Neural crest cell (in vitro differentiated cells): ENCODE data around the gene KCTD17. TPM values are rescaled to one million over a fixed set of nuclear protein-coding genes. Genes with fewer than 3 reads are reported as not detected.

Source experiments
- DNase-seq: peaks from one replicate; pipeline ENCODE4 v3.0.0; 2021; ENCODE audit warnings: low read depth, mixed read lengths, low spot score
- H3K27ac Mint-ChIP-seq: one replicate; pipeline ENCODE4 v1.8.0; 2021; ENCODE audit warnings: mild to moderate bottlenecking, mixed read lengths; ENCODE audit not compliant: unreplicated experiment
- H3K27me3 Mint-ChIP-seq: 2 replicates; pipeline ENCODE4 v1.8.0; 2021; ENCODE audit warnings: low read depth, mild to moderate bottlenecking, mixed read lengths
- H3K36me3 Mint-ChIP-seq: 2 replicates; pipeline ENCODE4 v1.8.0; 2021; ENCODE audit warnings: low read depth, mild to moderate bottlenecking, mixed read lengths
- H3K4me1 Mint-ChIP-seq: 2 replicates; pipeline ENCODE4 v1.8.0; 2021; ENCODE audit warnings: mixed read lengths
- H3K4me3 Mint-ChIP-seq: one replicate; pipeline ENCODE4 v1.8.0; 2021; ENCODE audit warnings: mild to moderate bottlenecking, mixed read lengths
- H3K9me3 Mint-ChIP-seq: 2 replicates; pipeline ENCODE4 v1.8.0; 2021; ENCODE audit warnings: mixed read lengths
- total RNA-seq: library from RNA; stranded (reverse); gene quantifications from 2 replicates; pipeline ENCODE4 v1.2.1, GENCODE V29; 2021
- TF ChIP-seq, protein P1 (sequence below): fragments of 200-600 bp; sonication (generic); conservative IDR thresholded peaks from 2 replicates; pipeline ENCODE4 v1.5.0; 2021; ENCODE audit warnings: antibody characterized with exemption, mild to moderate bottlenecking

The KCTD17 gene
- total RNA-seq, 1 donor from 2014 or later, result 95.8 TPM

GRCh38 chr22:37052386-37053309 lies 1.1 kb downstream of the KCTD17 start:
- H3K4me1 Mint-ChIP-seq, result peaks cover 8% of the 10 kb centered on the region
- H3K4me3 Mint-ChIP-seq, result peak overlapping the region; percentile 86
- no peak for DNase-seq
- no peaks in the 10 kb centered on the region for H3K27me3 Mint-ChIP-seq
- H3K27ac Mint-ChIP-seq, result peak overlapping the region; percentile 14
- no peaks in the 10 kb centered on the region for H3K9me3 Mint-ChIP-seq
- H3K36me3 Mint-ChIP-seq, result peaks cover 4% of the 10 kb centered on the region
- TF ChIP-seq, protein P1, sequence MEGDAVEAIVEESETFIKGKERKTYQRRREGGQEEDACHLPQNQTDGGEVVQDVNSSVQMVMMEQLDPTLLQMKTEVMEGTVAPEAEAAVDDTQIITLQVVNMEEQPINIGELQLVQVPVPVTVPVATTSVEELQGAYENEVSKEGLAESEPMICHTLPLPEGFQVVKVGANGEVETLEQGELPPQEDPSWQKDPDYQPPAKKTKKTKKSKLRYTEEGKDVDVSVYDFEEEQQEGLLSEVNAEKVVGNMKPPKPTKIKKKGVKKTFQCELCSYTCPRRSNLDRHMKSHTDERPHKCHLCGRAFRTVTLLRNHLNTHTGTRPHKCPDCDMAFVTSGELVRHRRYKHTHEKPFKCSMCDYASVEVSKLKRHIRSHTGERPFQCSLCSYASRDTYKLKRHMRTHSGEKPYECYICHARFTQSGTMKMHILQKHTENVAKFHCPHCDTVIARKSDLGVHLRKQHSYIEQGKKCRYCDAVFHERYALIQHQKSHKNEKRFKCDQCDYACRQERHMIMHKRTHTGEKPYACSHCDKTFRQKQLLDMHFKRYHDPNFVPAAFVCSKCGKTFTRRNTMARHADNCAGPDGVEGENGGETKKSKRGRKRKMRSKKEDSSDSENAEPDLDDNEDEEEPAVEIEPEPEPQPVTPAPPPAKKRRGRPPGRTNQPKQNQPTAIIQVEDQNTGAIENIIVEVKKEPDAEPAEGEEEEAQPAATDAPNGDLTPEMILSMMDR, result no peak

- H3K4me3 Mint-ChIP-seq, result peak overlapping the region; percentile 86
- H3K27ac Mint-ChIP-seq, result no peak overlapping the region
- DNase-seq, result no peak
- H3K4me1 Mint-ChIP-seq, result peaks cover 8% of the 10 kb centered on the region
- no peaks in the 10 kb centered on the region for H3K27me3 Mint-ChIP-seq
- no peaks in the 10 kb centered on the region for H3K9me3 Mint-ChIP-seq
- peaks cover 4% of the 10 kb centered on the region for H3K36me3 Mint-ChIP-seq
- TF ChIP-seq, protein P1, result no peak
These were observed 1.9 kb downstream of the KCTD17 start for GRCh38 chr22:37053310-37054055.

DNA sequence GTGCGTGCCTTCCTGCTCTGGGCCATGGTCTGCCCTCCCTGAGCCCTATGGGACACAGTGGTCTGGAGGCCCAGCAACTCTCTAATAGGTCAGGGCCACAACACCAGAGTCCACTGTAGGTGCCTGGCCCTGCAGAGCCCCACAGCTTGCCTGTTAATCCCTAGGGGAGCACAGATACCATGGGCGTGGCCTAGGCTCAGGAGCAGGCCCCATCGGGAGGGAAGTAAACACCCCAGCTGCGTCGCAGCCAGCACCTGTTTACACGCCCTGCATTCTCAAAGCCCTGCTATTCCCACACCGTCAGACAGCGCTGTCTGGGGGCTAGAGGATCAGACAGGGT lies 2.5 kb downstream of the KCTD17 start:
- DNase-seq, result no peak
- Mint-ChIP-seq H3K9me3 (no peaks in the 10 kb centered on the region), H3K27me3 (no peaks in the 10 kb centered on the region), H3K4me1 (peaks cover 8% of the 10 kb centered on the region), H3K36me3 (peaks cover 4% of the 10 kb centered on the region), H3K4me3 (peak overlapping the region; percentile 86), H3K27ac (no peak overlapping the region)
- TF ChIP-seq, protein P1, result no peak

GRCh38 chr22:37054600-37055365 lies 3.2 kb downstream of the KCTD17 start:
- peak overlapping the region; percentile 66 for H3K4me3 Mint-ChIP-seq
- peaks cover 8% of the 10 kb centered on the region for H3K4me1 Mint-ChIP-seq
- DNase-seq, result no peak
- no peaks in the 10 kb centered on the region for H3K9me3 Mint-ChIP-seq
- peaks cover 4% of the 10 kb centered on the region for H3K36me3 Mint-ChIP-seq
- peak overlapping the region; percentile 12 for H3K27ac Mint-ChIP-seq
- H3K27me3 Mint-ChIP-seq, result no peaks in the 10 kb centered on the region
- TF ChIP-seq, protein P1, result no peak

- no peaks in the 10 kb centered on the region for H3K9me3 Mint-ChIP-seq
These were observed 4.7 kb downstream of the KCTD17 start for GRCh38 chr22:37056246-37056645.

More at GRCh38 chr22:37056246-37056645, 4.7 kb downstream of the KCTD17 start:
- Mint-ChIP-seq H3K27ac (no peak overlapping the region), H3K27me3 (no peaks in the 10 kb centered on the region), H3K4me3 (no peak overlapping the region), H3K4me1 (peaks cover 8% of the 10 kb centered on the region), H3K36me3 (peaks cover 4% of the 10 kb centered on the region)
- DNase-seq, result no peak
- TF ChIP-seq, protein P1, result no peak
